Breast epithelium (tissue), 3 donors: ENCODE results near the gene FXYD7.

Experiments used
- POLR2A ChIP-seq: fragments of 450-650 bp; IDR thresholded peaks from one replicate; pipeline ENCODE4 v1.6.1; 2016; ENCODE audit warnings: antibody characterized with exemption, mild to moderate bottlenecking, moderate library complexity
- TF ChIP-seq, protein P1 (sequence below), 3 donors: fragments of 450-650 bp; IDR thresholded peaks; one replicate each; pipeline ENCODE4 v1.5.1; 2016 to 2017; ENCODE audit warnings: antibody characterized with exemption in 3 of 3, mild to moderate bottlenecking in 3 of 3, moderate library complexity in 3 of 3

DNA sequence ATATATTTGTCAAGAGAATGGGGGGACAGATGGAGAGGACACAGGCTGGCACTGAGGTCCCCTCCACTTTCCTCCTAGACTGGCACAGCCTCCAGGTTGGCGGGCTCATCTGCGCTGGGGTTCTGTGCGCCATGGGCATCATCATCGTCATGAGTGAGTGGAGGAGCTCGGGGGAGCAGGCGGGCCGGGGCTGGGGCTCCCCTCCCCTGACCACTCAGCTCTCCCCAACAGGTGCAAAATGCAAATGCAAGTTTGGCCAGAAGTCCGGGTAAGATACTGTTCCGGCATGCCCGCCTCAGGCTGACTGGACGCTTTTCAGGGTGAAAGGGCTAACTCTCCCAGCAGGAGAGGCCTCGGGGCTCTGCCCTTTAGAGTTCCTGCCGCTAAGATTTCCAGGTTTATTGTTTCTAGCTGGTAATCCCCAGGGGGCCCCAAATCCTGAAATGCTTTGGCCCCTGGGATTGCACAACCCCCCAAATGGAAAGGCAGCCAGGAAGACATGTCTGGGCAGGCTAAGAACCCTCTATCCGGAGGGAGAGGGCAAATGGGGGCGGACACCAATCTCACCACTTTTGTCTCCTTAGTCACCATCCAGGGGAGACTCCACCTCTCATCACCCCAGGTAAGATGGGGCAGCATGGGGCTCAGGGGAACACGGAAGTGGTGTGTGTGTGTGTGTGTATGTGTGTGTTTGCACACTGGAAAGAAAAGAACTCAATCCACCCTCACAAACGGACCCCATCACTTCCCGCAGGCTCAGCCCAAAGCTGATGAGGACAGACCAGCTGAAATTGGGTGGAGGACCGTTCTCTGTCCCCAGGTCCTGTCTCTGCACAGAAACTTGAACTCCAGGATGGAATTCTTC, 20.1 kb upstream of the FXYD7 start:
- TF ChIP-seq, protein P1, sequence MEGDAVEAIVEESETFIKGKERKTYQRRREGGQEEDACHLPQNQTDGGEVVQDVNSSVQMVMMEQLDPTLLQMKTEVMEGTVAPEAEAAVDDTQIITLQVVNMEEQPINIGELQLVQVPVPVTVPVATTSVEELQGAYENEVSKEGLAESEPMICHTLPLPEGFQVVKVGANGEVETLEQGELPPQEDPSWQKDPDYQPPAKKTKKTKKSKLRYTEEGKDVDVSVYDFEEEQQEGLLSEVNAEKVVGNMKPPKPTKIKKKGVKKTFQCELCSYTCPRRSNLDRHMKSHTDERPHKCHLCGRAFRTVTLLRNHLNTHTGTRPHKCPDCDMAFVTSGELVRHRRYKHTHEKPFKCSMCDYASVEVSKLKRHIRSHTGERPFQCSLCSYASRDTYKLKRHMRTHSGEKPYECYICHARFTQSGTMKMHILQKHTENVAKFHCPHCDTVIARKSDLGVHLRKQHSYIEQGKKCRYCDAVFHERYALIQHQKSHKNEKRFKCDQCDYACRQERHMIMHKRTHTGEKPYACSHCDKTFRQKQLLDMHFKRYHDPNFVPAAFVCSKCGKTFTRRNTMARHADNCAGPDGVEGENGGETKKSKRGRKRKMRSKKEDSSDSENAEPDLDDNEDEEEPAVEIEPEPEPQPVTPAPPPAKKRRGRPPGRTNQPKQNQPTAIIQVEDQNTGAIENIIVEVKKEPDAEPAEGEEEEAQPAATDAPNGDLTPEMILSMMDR (IDR thresholded peaks at IDR 0.05) = no peak
- no peak for TF ChIP-seq POLR2A
